ENCODE results near the gene ABI2. TPM values are rescaled to one million over a fixed set of nuclear protein-coding genes. Genes with fewer than 3 reads are reported as not detected.

The ABI2 gene
- total RNA-seq, 1 experiment from 2014 or later, result 75.6 TPM

GRCh38 chr2:203431391-203432185, 103.4 kb downstream of the ABI2 start:
- Histone ChIP-seq H3K9ac (ENCODE audit: low read length) (no peak overlapping the region), H3K4me3 (replicated peaks in 1 of 2; ENCODE audit: low read depth in 1 of 2, low read length in 2 of 2) (no peak overlapping the region), H3K79me2 (ENCODE audit: insufficient read depth, low read length) (no peaks in the 10 kb centered on the region), H3K4me1 (ENCODE audit: control insufficient read depth in 1 of 2, insufficient read depth in 2 of 2, low read length in 2 of 2) (no peaks in the 10 kb centered on the region), H3K9me2 (ENCODE audit: insufficient read depth) (no peaks in the 10 kb centered on the region), H3K27ac (ENCODE audit: low read depth, low read length) (no peak overlapping the region), H3K9me3 (ENCODE audit: control insufficient read depth in 1 of 2, insufficient read depth in 1 of 2, low read depth in 1 of 2, low read length in 2 of 2) (no peaks in the 10 kb centered on the region), H3K4me2 (ENCODE audit: low read length) (no peak overlapping the region), H3K27me3 (ENCODE audit: insufficient read depth, low read length) (no peaks in the 10 kb centered on the region), H3K36me3 (ENCODE audit: control insufficient read depth in 1 of 2, insufficient read depth in 2 of 2, low read length in 2 of 2) (peaks cover 0 to 7% of the 10 kb centered on the region in 2 experiments; a peak in 1 of 4 replicates), H4K20me1 (ENCODE audit: insufficient read depth) (peaks cover 5% of the 10 kb centered on the region; the same call in 1 of the 2 replicates), H2AFZ (ENCODE audit: low read depth, low read length, poor library complexity, severe bottlenecking) (no peak overlapping the region)
- TF ChIP-seq ATF3 (IDR thresholded peaks at IDR 0.05), result no peak
- TF ChIP-seq SRF (IDR thresholded peaks at IDR 0.05; ENCODE audit: low read depth), result no peak
- TF ChIP-seq ELF1 (IDR thresholded peaks at IDR 0.05; ENCODE audit: borderline replicate concordance, low read depth), result no peak
- no peak for TF ChIP-seq POLR2AphosphoS5 (IDR thresholded peaks at IDR 0.05; ENCODE audit: low read depth, low read length)
- no peak for TF ChIP-seq EZH2phosphoT487 (IDR thresholded peaks at IDR 0.05; ENCODE audit: borderline replicate concordance)
- TF ChIP-seq REST (IDR thresholded peaks at IDR 0.05; ENCODE audit: low read depth), result no peak
- TF ChIP-seq ZFX (IDR thresholded peaks at IDR 0.05), result no peak
- TF ChIP-seq FOSL1 (IDR thresholded peaks at IDR 0.05; ENCODE audit: low read depth), result no peak
- no peak for DNase-seq (ENCODE audit: low read depth, low spot score)
- no peak for ATAC-seq
- ChIA-PET POLR2A (no interaction called here), RAD21 (ENCODE audit: low non-redundant PET in 1 of 2, low total read pairs in 2 of 2, uncharacterized antibody in 2 of 2, unreplicated experiment in 2 of 2) (no interaction called here), CTCF (no interaction called here)
- intact Hi-C loops (cut with micrococcal nuclease), result no loop called here
- no TSS peak for BruUV-seq (replicated peaks)

All from HCT116 (cell line).